Activated effector memory CD4-positive, alpha-beta T cell treated with Interleukin-2 at 50 U/mL for 16 hours (primary cell): ENCODE measurements around the gene PIEZO2.

Experiments
- DNase-seq: peaks from one replicate; pipeline ENCODE4 v3.0.0-alpha.2; 2020

PIEZO2 gene

DNA sequence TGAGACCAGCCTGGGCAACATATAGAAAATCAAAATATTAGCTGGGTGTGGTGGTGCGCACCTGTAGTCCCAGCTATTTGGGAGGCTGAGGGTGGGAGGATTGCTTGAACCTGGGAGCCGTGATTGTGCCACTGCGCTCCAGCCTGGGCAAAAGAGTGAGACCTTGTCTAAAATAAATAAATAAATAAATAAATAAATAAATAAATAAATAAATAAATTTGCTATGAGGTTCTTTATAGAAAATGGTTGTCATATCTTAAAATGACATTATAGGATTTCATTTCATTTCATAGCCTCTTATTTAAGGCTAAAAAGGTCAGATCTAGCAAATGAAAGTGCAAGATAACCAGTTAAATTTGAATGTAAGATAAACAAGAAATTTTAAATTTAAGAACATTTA, 430.6 kb downstream of the PIEZO2 start:
- no peak for DNase-seq

DNA sequence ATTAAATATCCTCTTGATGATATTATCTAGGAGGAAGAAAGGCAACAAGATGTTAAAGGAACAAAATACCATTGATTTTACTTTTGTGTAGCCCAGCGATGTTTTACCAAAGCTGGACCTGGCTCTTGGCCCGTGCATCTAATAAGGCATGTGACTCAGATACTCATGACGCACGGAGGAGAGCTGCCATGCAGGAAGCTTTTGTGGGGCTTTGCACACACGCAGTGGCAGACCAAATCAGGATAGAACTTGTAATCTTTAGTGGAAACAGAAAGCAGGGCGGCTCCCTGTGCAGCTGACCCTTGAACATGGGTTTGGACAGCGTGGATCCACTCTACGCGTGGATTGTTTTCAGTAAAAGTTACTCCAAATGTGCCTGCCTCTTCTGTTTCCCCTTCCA, 433.6 kb downstream of the PIEZO2 start:
- no peak for DNase-seq

GRCh38 chr18:10713409-10713808, 436.0 kb downstream of the PIEZO2 start:
- no peak for DNase-seq

DNA sequence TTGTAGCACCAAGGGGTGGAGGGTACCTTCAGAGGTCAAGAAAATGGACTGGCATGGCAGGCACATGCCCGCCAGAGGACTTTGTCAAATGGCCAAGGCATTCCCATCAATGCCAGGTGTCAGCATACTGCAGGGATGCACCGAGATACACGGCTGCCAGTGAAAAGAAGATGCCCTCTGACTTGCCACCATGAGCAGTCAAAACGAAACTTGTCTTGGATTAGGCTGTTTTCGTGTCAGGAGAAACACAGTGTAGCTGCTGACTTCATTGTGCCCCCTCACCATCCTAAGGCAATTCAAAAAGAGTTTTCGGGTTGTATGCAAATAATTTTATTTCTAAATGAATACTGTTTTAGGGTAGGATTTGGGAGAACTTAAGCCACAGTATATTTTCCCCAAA, 442.1 kb downstream of the PIEZO2 start:
- no peak for DNase-seq

GRCh38 chr18:10705786-10706185, 443.6 kb downstream of the PIEZO2 start:
- no peak for DNase-seq

DNA sequence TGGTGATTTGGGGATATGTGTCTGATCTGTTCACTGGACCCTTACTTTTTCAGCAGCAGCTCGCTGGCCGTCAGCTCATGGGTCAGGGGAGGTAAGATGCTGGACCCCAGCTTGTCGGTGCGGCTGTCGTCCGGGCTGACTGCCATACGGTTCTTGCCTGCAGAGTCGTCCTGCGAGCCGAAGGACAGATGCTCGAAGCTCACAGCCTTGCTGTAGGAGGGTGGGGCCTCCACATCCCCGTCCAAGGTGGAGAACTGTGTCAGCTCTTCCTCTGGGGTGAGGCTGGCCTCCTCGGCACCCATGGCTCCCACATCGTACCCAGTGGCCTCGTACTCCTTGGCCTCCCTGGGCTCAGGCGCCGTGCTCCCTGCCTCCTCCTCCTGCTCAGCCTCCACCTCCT, 444.1 kb downstream of the PIEZO2 start:
- DNase-seq, result no peak

- no peak for DNase-seq
Measured at GRCh38 chr18:10702206-10702605, 447.2 kb downstream of the PIEZO2 start.

DNA sequence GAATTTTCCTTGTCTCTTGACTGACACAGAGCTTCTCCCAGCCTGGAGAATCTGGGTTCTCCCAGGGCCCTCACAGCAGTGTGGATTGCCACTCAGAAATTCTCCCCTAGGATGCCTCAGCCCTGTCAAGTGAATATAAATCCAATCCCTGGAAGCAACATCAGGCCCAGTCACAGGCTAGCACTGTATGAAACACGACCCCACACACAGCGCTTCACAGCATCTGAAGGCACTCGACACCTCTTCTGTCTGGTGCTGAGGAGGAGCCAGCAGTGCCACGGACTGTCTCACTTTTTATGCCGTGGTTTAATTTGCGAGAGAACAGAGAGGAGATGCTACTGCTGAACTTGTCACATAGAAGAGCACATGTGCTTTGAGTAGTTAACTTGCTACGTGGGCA, 459.0 kb downstream of the PIEZO2 start:
- DNase-seq, result no peak

DNA sequence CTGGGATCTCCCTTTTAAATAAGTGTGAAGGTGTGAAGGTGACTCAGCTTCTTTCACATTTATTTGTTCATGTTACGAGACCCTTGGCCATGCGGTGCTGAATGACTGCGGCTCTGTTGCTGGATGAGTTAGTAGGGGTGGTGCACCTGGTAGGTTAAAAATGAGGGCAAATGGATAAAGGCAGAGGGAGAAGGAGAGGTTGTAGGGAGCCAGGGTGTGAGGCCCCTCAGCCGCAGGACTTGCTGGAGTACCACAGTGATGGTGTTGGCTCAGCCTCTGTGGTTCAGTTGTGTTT, 459.4 kb downstream of the PIEZO2 start:
- no peak for DNase-seq

DNA sequence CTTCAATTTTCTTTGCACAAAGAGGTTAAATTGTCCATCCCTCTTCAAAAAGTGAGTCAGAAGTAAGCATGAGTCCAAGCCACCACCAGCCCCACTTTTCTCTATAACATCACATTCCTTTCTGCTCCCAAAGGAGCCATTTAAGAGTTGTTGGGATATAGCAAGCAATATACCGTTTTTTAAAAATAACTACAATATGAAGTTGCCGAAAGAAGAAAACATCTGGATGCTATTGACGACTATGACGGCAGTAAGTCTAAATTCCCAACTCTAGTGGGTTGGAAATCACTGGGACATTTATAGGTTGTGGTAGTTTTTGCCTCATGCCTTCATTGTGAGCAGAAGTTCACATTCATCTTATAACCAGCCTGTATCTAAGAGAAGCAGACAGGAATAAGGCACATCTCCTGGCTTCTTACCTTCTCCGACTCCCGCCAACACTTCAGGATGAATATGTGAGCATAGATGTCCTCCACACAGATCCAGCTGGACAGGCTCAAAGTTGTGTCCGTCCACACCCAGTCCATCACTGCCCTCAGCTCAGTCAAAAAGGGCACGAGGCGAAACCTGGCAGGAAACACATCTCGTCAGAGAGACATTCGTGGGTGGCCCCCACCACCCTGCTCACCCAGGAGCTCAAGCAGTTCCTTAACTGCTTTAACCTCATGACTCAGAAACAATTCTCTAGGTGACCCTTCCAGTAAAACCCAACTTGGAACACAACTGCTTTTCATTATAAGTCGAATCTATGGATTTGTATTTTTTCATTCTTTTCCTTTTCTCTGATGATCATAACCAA, 459.9 kb downstream of the PIEZO2 start:
- no peak for DNase-seq

DNA sequence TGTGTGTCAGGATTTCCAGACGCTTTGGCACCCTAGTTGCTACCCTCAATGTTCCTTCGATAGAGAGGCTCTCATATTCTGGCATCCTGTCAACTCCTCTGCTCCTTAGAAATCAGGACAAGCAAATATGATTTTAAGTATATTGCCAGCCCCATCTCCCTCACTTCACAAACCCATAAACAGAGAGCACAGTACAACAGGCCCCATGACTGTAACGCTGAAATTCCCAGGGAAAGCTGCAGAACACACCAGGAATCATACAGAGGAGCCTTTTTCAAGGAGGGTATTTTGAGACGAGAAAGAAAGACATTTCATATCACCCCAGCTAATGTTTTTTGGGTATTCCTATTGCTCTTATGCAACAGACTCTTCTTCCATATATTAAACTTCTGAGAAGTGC, 460.6 kb downstream of the PIEZO2 start:
- no peak for DNase-seq

DNA sequence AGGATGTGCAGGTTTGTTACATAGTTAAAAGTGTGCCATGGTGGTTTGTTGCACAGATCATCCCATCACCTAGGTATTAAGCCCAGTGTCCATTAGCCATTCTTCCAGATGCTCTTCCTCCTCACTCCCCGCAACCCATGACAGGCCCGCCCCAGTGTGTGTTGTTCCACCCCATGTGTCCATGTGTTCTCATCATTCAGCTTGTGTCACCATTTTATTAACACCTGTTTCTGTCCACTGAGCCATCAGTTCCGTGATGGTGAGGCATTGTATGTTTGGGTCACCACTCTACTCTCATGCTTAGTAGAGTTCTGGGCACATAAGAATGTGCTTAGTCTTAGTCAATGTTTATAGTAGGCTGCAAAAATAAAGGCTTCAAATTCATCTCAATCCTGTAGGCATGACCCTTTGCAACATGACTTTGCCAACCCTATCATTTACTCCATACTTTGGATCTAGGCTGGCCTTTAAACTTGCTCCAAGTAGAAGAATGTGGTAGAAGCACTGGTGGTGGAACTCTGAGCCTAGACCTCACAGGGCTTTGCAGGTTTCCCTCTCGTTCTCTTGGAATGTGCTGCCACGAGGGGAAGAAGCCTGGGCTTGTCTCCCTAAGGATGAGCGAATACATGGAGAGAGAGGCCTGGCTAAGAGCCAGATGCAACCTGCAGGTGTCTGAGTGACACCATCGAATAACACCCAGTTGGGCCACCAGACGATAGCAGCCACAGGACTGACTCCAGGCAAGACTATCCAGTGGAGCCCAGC, 462.0 kb downstream of the PIEZO2 start:
- DNase-seq, result no peak

DNA sequence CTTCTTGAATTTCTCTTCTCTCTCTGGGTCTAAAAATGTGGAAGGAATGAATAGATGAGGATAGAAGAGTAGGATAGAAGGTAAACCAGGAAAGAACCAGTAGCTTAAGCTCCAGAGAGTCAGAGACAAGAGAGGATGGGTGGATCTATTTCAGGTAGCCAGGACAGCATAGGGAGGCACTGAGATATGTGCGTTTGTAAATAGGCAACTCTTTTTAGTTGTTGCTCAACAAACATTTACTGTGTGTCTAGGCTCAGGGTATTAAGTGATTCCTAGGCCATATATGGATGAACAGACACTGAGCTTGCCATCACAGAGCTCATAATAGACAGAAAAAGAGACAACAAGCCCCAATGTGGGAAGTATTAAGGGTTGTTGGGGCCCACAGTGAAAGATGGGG, 463.1 kb downstream of the PIEZO2 start:
- DNase-seq, result no peak

GRCh38 chr18:10685484-10685883, 463.9 kb downstream of the PIEZO2 start:
- no peak for DNase-seq

GRCh38 chr18:10682368-10682714, 467.0 kb downstream of the PIEZO2 start:
- no peak for DNase-seq

- DNase-seq, result no peak
Measured at GRCh38 chr18:10681581-10682367, 467.6 kb downstream of the PIEZO2 start.

DNA sequence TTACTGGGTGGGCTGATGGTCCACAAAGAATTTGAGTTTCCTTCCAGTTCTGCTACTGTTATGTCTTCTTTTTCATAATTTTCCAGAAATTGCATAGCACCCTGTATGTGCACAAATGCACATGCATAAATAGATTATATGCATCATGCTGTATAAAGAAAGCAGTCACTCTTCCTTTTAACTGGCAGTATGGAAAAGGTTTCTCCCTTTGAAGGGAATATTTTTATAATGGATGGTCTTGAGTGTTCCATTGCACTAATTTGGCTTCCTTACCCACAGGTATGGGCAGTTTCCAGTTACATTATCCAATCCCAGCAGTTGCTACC, 469.1 kb downstream of the PIEZO2 start:
- DNase-seq, result no peak

GRCh38 chr18:10679557-10680270, 469.7 kb downstream of the PIEZO2 start:
- DNase-seq, result no peak

DNA sequence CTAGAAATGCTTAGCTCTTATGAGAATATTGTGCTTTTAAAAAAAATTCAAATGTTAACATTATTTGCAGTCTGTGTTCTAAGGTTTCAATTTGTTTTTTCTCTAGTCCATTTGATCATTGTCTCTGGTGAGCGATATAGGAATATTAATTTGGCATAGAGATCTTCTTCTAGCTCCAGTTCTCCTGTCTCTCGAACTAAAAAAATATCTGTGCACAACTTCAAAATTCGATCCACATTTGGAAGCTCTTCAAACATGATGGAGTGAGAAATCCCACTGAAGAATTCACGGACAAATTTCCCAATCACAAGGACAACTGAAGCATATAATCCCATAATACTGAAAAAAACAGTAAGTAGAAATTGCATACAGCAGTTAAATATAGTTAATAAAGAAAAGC, 477.9 kb downstream of the PIEZO2 start:
- DNase-seq, result no peak

- DNase-seq, result no peak
Measured at GRCh38 chr18:10670856-10671255, 478.5 kb downstream of the PIEZO2 start.

GRCh38 chr18:10669441-10670100, 479.8 kb downstream of the PIEZO2 start:
- no peak for DNase-seq

DNA sequence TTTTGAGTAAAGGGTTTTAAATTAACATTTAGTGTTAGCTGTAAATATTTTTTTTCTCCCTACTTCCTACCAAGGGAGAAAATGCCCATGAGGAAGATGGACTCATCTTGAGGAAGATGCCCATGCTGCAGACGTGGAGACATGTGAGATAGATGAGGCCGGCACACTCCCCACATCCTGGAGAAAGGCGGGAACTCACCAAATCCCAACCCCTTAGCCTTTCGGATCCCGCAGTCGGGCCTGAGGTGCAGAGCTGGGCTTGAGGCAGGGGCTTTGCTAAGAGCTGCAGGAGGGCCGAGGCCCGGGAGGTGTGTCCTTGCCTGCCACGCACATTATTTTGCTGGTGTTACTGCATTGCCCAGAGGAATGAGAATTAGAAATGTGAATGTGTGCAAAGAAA, 485.6 kb downstream of the PIEZO2 start:
- no peak for DNase-seq

GRCh38 chr18:10661317-10661716, 488.1 kb downstream of the PIEZO2 start:
- no peak for DNase-seq
